ENCODE results near the gene MRPL42.

DNA sequence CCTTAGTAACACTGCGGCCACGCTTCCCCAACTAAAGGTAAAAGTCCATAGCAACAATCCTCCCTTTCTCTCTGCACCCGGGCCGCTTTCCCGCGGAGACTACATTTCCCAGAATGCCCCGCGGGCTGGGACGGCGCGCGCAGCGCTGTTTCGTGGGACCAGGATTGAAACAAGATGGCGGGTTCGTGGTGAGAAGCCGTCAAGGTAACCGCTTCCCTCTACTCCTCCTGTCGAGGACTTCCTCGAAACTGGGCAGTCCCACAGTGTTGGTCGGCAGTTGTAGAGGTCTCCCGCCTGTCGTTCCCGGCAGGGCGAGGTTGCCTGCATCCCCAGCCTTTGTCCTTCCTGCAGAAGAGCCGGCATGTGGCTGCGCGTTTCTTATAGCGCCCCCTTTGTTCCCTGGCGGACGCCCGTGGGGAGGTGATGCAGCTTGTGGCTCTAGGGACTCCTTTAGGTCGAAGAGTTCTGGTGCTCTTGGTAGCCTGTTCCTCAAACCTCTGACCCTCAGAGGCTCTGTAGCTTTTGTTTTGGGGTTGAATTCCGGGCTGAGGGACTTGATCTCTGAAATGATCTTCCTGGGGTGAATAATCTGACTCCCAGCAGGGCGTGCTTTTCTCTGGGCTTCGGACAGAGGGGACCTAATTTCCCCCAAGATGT lies at the start of gene MRPL42:
- TF ChIP-seq, protein P1, sequence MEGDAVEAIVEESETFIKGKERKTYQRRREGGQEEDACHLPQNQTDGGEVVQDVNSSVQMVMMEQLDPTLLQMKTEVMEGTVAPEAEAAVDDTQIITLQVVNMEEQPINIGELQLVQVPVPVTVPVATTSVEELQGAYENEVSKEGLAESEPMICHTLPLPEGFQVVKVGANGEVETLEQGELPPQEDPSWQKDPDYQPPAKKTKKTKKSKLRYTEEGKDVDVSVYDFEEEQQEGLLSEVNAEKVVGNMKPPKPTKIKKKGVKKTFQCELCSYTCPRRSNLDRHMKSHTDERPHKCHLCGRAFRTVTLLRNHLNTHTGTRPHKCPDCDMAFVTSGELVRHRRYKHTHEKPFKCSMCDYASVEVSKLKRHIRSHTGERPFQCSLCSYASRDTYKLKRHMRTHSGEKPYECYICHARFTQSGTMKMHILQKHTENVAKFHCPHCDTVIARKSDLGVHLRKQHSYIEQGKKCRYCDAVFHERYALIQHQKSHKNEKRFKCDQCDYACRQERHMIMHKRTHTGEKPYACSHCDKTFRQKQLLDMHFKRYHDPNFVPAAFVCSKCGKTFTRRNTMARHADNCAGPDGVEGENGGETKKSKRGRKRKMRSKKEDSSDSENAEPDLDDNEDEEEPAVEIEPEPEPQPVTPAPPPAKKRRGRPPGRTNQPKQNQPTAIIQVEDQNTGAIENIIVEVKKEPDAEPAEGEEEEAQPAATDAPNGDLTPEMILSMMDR (conservative IDR thresholded peaks at IDR 0.05; ENCODE audit: low read depth, low read length) = peak; percentile 77
- TF ChIP-seq CEBPB (IDR thresholded peaks at IDR 0.05; ENCODE audit: low read depth, low read length) (no peak), RAD21 (IDR thresholded peaks at IDR 0.05; ENCODE audit: low read length) (peak; percentile 39), MAZ (IDR thresholded peaks at IDR 0.05; ENCODE audit: borderline replicate concordance, low read depth, low read length) (no peak), RFX5 (IDR thresholded peaks at IDR 0.05; ENCODE audit: low read depth, low read length) (no peak), SMC3 (IDR thresholded peaks at IDR 0.05; ENCODE audit: low read depth, low read length) (0 out of 2 replicates have a peak, but pooled peaks have one; percentile 24)
- TF ChIP-seq, protein P2, sequence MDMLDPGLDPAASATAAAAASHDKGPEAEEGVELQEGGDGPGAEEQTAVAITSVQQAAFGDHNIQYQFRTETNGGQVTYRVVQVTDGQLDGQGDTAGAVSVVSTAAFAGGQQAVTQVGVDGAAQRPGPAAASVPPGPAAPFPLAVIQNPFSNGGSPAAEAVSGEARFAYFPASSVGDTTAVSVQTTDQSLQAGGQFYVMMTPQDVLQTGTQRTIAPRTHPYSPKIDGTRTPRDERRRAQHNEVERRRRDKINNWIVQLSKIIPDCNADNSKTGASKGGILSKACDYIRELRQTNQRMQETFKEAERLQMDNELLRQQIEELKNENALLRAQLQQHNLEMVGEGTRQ (IDR thresholded peaks at IDR 0.05; ENCODE audit: low read depth, low read length) = no peak
